ENCODE results near the gene DPF1.

- TF ChIP-seq CTCF (IDR thresholded peaks at IDR 0.05; ENCODE audit: insufficient read depth, low read length) (no peak), POLR2AphosphoS5 (IDR thresholded peaks at IDR 0.05; ENCODE audit: low read depth) (no peak)
Observed at GRCh38 chr19:38183251-38183897, 40.6 kb downstream of the DPF1 start.

All from HL-60 (cell line).